Upper lobe of left lung (tissue), 6 donors: Measurements from ENCODE around the gene SSBP3. TPM values are rescaled to one million over a fixed set of nuclear protein-coding genes. Genes with fewer than 3 reads are reported as not detected.
A peak's percentile ranks its signal among the peaks of the same experiment; 100 is the strongest.

Source experiments
- ATAC-seq, 2 donors: fragments of 200-7000 bp; cut with Tn5 transposase; one replicate each; pipeline ENCODE4 v1.9.1; 2022; ENCODE audit warnings: mild to moderate bottlenecking in 2 of 2, moderate library complexity in 2 of 2; ENCODE audit not compliant: low FRiP score in 2 of 2
- DNase-seq, 2 donors: peaks; one replicate each; pipeline ENCODE4 v3.0.0-alpha.2; 2019 to 2020
- H3K27ac ChIP-seq, 4 donors: fragments of 200-600 bp; sonication (generic); one replicate each; pipeline ENCODE4 v1.5.1; 2016 to 2019
- H3K27me3 ChIP-seq, 4 donors: fragments of 200-600 bp; sonication (generic); one replicate each; pipeline ENCODE4 v1.5.1; 2017 to 2019
- H3K36me3 ChIP-seq, 4 donors: fragments of 200-600 bp; sonication (generic); one replicate each; pipeline ENCODE4 v1.5.1; 2016 to 2019
- H3K4me1 ChIP-seq, 4 donors: fragments of 200-600 bp; sonication (generic); one replicate each; pipeline ENCODE4 v1.5.1; 2018 to 2019
- H3K4me3 ChIP-seq, 4 donors: fragments of 200-600 bp; sonication (generic); one replicate each; pipeline ENCODE4 v1.5.1; 2017 to 2019; ENCODE audit warnings: mild to moderate bottlenecking in 2 of 4, moderate library complexity in 1 of 4
- H3K9me3 ChIP-seq, 4 donors: fragments of 200-600 bp; sonication (generic); one replicate each; pipeline ENCODE4 v1.5.1; 2018 to 2019
- CTCF ChIP-seq, 6 experiments: fragments of 450-650 bp in 4 of 6; fragments of 200-600 bp in 2 of 6; sonication (generic) in 2 of 6; IDR thresholded peaks; one replicate each; pipeline ENCODE4 v1.5.1; 2016 to 2019; ENCODE audit warnings: antibody characterized with exemption in 6 of 6
- EP300 ChIP-seq, 4 donors: sonication (generic); formaldehyde crosslinking; IDR thresholded peaks; one replicate each; pipeline ENCODE4 v1.5.1; 2017; ENCODE audit warnings: antibody characterized with exemption in 4 of 4, control low read depth in 2 of 4
- POLR2A ChIP-seq, 4 donors: fragments of 450-650 bp; IDR thresholded peaks; one replicate each; pipeline ENCODE4 v1.5.1; 2016 to 2017; ENCODE audit warnings: antibody characterized with exemption in 4 of 4, mild to moderate bottlenecking in 2 of 4
- POLR2AphosphoS5 ChIP-seq, 2 donors: sonication (generic); formaldehyde crosslinking; IDR thresholded peaks; one replicate each; pipeline ENCODE4 v1.5.1; 2017; ENCODE audit warnings: antibody characterized with exemption in 2 of 2
- WGBS, 2 donors: methylation state at CpG; one replicate each; pipeline ENCODE4 v1.1.5; 2017 to 2018; 5-methylcytosine and 5-hydroxymethylcytosine counted together
- total RNA-seq, 6 donors: library from RNA; depleted of rRNA in 4 of 6; stranded (reverse); fragments of >200 nt in 4 of 6; gene quantifications; one replicate each; pipeline versions ENCODE4 v1.1.0 to v1.2.1, GENCODE V29; 2016 to 2021
- donor health status: DM: no; HTN: no; CAD: no; lungs with moderate emphysema.
- donor health status: DM: no; HTN: yes; CAD: no; lungs with severe emphysema.

The SSBP3 gene
- total RNA-seq, 6 donors from 2014 or later: 17.8 to 35.6 (median 26.4) TPM

DNA sequence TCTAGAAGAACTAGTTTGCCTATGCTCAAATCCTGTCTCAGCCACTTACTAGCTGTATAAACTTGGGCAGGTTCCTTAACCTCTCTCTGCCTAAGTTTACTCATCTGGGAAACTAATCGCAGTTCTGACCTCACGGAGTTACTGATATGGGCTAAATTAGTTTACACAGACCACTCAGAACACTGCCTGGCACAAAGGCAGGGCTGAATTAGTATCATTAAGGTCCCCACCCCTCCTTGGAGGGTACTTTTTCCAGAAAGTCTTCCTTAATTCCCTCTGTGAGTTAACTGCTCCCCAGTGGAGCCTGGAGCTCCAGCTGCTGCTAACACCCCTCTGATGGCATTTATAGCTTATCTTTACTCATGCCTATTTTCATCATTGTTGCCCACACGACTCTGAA is 40.3 kb downstream of the SSBP3 start:
- Histone ChIP-seq H3K4me3 (no peak overlapping the region), H3K4me1 (peaks cover 0 to 26% (median 17%) of the 10 kb centered on the region in 4 donors), H3K27ac (no peak overlapping the region), H3K9me3 (no peaks in the 10 kb centered on the region), H3K36me3 (peaks cover 0 to 3% (median 0%) of the 10 kb centered on the region in 4 donors), H3K27me3 (no peaks in the 10 kb centered on the region)
- no peak for TF ChIP-seq POLR2A (IDR thresholded peaks at IDR 0.05)
- no peak for TF ChIP-seq POLR2AphosphoS5 (IDR thresholded peaks at IDR 0.05)
- no peak for TF ChIP-seq EP300 (IDR thresholded peaks at IDR 0.05)
- no peak for TF ChIP-seq CTCF (IDR thresholded peaks at IDR 0.05)
- WGBS, 2 donors: 62 to 65% methylated on average over 3 of the region's 3 CpGs
- ATAC-seq: no peak
- no peak for DNase-seq

- H3K27ac ChIP-seq: no peak overlapping the region
- TF ChIP-seq POLR2A (IDR thresholded peaks at IDR 0.05) (no peak), EP300 (IDR thresholded peaks at IDR 0.05) (no peak), POLR2AphosphoS5 (IDR thresholded peaks at IDR 0.05) (no peak), CTCF (IDR thresholded peaks at IDR 0.05) (no peak)
- 66 to 75% methylated on average over 7 of the region's 7 CpGs for WGBS, 2 donors
- DNase-seq: no peak
- H3K4me1 ChIP-seq: peaks cover 0 to 23% (median 13%) of the 10 kb centered on the region in 4 donors
- no peak overlapping the region for H3K4me3 ChIP-seq
- peak in 1 of 2 donors; percentile 11 for ATAC-seq
- H3K36me3 ChIP-seq: peaks cover 0 to 3% (median 0%) of the 10 kb centered on the region in 4 donors
- no peaks in the 10 kb centered on the region for H3K27me3 ChIP-seq
- no peaks in the 10 kb centered on the region for H3K9me3 ChIP-seq
These were observed 40.8 kb downstream of the SSBP3 start for GRCh38 chr1:54365398-54365797.

DNA sequence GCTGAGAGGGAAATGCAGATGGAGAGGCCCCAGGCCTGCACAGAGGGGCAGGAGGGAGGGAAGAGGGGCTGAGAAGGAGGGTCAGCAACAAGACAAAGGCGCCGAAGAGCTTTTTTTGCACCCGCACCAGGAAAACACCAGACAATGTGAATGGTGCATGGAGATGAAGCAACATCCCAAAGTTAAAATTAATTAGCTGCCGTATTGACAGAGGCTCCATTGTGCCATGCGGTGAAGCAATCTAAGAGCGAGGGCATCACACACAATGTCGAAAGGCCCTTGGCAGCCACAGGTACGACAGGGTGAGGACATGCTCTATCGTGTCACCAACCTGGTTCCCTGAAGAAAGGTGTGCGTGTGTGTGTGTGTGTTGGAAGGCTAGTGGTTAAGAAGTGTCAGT is 41.2 kb downstream of the SSBP3 start:
- peak in 1 of 2 donors; percentile 51 for DNase-seq
- Histone ChIP-seq H3K27ac (no peak overlapping the region), H3K4me1 (peaks cover 3 to 24% (median 14%) of the 10 kb centered on the region in 4 donors), H3K4me3 (no peak overlapping the region), H3K9me3 (no peaks in the 10 kb centered on the region), H3K27me3 (no peaks in the 10 kb centered on the region), H3K36me3 (peaks cover 0 to 3% (median 0%) of the 10 kb centered on the region in 4 donors)
- WGBS, 2 donors: 59 to 77% methylated on average over 10 of the region's 10 CpGs
- TF ChIP-seq POLR2A (IDR thresholded peaks at IDR 0.05): no peak
- TF ChIP-seq POLR2AphosphoS5 (IDR thresholded peaks at IDR 0.05): no peak
- TF ChIP-seq EP300 (IDR thresholded peaks at IDR 0.05): no peak
- no peak for TF ChIP-seq CTCF (IDR thresholded peaks at IDR 0.05)
- ATAC-seq: peak in 1 of 2 donors; percentile 34

DNA sequence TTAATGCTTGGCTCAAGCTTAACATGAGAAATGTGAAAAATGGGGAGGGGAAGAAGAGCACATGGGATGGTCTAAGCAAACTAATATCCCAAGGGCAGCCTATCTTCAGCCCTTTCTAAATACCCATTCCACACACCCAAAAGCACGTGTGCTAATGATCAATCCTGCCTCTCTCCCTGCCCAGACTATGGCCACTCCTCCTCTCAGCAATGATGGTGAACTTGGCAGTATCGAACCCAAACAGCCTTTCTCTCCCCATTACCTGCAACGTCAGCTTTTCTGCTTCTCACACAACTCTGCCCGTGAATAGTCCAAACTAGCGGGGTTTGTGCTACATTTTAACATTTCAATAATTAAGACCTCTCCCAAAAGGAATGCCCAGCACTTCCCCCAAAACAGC is 41.6 kb downstream of the SSBP3 start:
- H3K4me3 ChIP-seq: no peak overlapping the region
- no peak for DNase-seq
- no peaks in the 10 kb centered on the region for H3K27me3 ChIP-seq
- WGBS, 2 donors: 85 to 88% methylated on average over 5 of the region's 5 CpGs
- no peak for ATAC-seq
- peaks cover 6 to 28% (median 17%) of the 10 kb centered on the region in 4 donors for H3K4me1 ChIP-seq
- peaks cover 0 to under 1% (median 0%) of the 10 kb centered on the region in 4 donors for H3K36me3 ChIP-seq
- no peaks in the 10 kb centered on the region for H3K9me3 ChIP-seq
- no peak for TF ChIP-seq POLR2A (IDR thresholded peaks at IDR 0.05)
- TF ChIP-seq CTCF (IDR thresholded peaks at IDR 0.05): no peak
- no peak for TF ChIP-seq POLR2AphosphoS5 (IDR thresholded peaks at IDR 0.05)
- TF ChIP-seq EP300 (IDR thresholded peaks at IDR 0.05): no peak
- no peak overlapping the region for H3K27ac ChIP-seq

- no peak overlapping the region for H3K27ac ChIP-seq
- no peak for ATAC-seq
- H3K27me3 ChIP-seq: no peaks in the 10 kb centered on the region
- H3K4me3 ChIP-seq: no peak overlapping the region
- DNase-seq: no peak
- no peaks in the 10 kb centered on the region for H3K9me3 ChIP-seq
- TF ChIP-seq POLR2AphosphoS5 (IDR thresholded peaks at IDR 0.05) (no peak), POLR2A (IDR thresholded peaks at IDR 0.05) (no peak), EP300 (IDR thresholded peaks at IDR 0.05) (no peak), CTCF (IDR thresholded peaks at IDR 0.05) (no peak)
- no peaks in the 10 kb centered on the region for H3K36me3 ChIP-seq
- peaks cover 6 to 34% (median 23%) of the 10 kb centered on the region in 4 donors for H3K4me1 ChIP-seq
These were observed 42.3 kb downstream of the SSBP3 start for GRCh38 chr1:54363925-54364324.
